GM18508 (cell line): ENCODE results near the gene SYN1.

Source experiments
- ATAC-seq: cut with Tn5 transposase; IDR thresholded peaks from one replicate; pipeline ENCODE4 v1.9.1; 2021; ENCODE audit warnings: moderate number of reproducible peaks; ENCODE audit not compliant: insufficient read depth, unreplicated experiment

The SYN1 gene

GRCh38 chrX:47634871-47635575, 15.4 kb upstream of the SYN1 start:
- ATAC-seq, result no peak

- no peak for ATAC-seq
Observed at GRCh38 chrX:47633689-47634590, 14.3 kb upstream of the SYN1 start.

- ATAC-seq, result no peak
Observed at GRCh38 chrX:47632666-47633065, 13.0 kb upstream of the SYN1 start.

- ATAC-seq, result no peak
Observed at GRCh38 chrX:47631676-47632075, 12.0 kb upstream of the SYN1 start.

- no peak for ATAC-seq
Observed at GRCh38 chrX:47629419-47630200, 10.0 kb upstream of the SYN1 start, which contains the start of gene CFP. CFP (minus strand) TSS chrX:47629930; CDS start chrX:47629844, 86 bp downstream.

- no peak for ATAC-seq
Observed at GRCh38 chrX:47628982-47629381, 9.3 kb upstream of the SYN1 start.

- no peak for ATAC-seq
Observed at GRCh38 chrX:47625365-47625764, 5.7 kb upstream of the SYN1 start.

GRCh38 chrX:47623540-47624027, 3.9 kb upstream of the SYN1 start:
- no peak for ATAC-seq

- no peak for ATAC-seq
Observed at GRCh38 chrX:47621851-47622250, 2.2 kb upstream of the SYN1 start.

- ATAC-seq, result no peak
Observed at GRCh38 chrX:47620303-47620685, 637 bp upstream of the SYN1 start.

- ATAC-seq, result no peak
Observed at GRCh38 chrX:47618923-47619485, 653 bp downstream of the SYN1 start.

GRCh38 chrX:47614618-47615017, 5.0 kb downstream of the SYN1 start:
- ATAC-seq, result no peak

- no peak for ATAC-seq
Observed at GRCh38 chrX:47613082-47613481, 6.6 kb downstream of the SYN1 start.

GRCh38 chrX:47612418-47612817, 7.2 kb downstream of the SYN1 start:
- ATAC-seq, result no peak

GRCh38 chrX:47611926-47612325, 7.7 kb downstream of the SYN1 start:
- ATAC-seq, result no peak

- ATAC-seq, result no peak
Observed at GRCh38 chrX:47611489-47611888, 8.2 kb downstream of the SYN1 start.

- ATAC-seq, result no peak
Observed at GRCh38 chrX:47610511-47610910, 9.1 kb downstream of the SYN1 start.

GRCh38 chrX:47608130-47608810, 11.4 kb downstream of the SYN1 start:
- ATAC-seq, result no peak

GRCh38 chrX:47607091-47607490, 12.6 kb downstream of the SYN1 start:
- ATAC-seq, result no peak

- ATAC-seq, result no peak
Observed at GRCh38 chrX:47605024-47605423, 14.6 kb downstream of the SYN1 start.
